ENCODE data around the gene SLC31A2.

The SLC31A2 gene

GRCh38 chr9:113125386-113126035 is 25.3 kb upstream of the SLC31A2 start:
- Histone ChIP-seq H3K4me3 (ENCODE audit: low read length) (no peak overlapping the region), H3K27ac (ENCODE audit: low read length) (no peak overlapping the region), H3K9me3 (ENCODE audit: insufficient read depth, low read length) (no peaks in the 10 kb centered on the region), H2AFZ (ENCODE audit: low read depth, low read length) (no peak overlapping the region), H3K36me3 (replicated peaks; ENCODE audit: low read depth, low read length) (no peaks in the 10 kb centered on the region), H3K4me2 (ENCODE audit: low read length) (no peak overlapping the region), H3K27me3 (ENCODE audit: low read depth, low read length) (peaks cover 18% of the 10 kb centered on the region), H3K9ac (ENCODE audit: low read length) (no peak overlapping the region), H3K79me2 (ENCODE audit: low read length) (no peaks in the 10 kb centered on the region), H4K20me1 (ENCODE audit: insufficient read depth, low read length) (no peaks in the 10 kb centered on the region), H3K4me1 (ENCODE audit: low read length) (peaks cover 10% of the 10 kb centered on the region)
- TF ChIP-seq CTCF (IDR thresholded peaks at IDR 0.05; ENCODE audit: low read depth, low read length) (no peak), EZH2phosphoT487 (IDR thresholded peaks at IDR 0.05; ENCODE audit: low read depth) (no peak)

DNA sequence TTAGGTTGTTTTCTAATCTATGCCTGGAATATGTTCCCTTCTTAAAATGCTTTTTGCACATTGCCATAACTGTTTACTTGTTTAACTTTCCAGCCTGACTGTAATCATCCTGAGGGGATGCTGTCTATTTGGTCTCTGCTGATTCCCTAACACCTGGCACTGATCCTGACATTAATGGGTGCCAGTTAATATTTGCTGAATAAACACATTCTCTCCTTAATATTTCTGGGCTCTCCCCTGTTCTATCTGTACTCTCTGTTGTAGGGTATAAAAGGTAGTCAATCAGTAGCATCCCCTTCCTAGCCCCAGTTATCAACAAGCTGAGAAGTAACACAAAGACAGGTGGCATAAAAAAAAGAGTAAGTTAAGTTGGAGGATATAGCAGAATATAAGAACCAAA is 21.3 kb upstream of the SLC31A2 start:
- H3K27me3 ChIP-seq (ENCODE audit: low read depth, low read length) = peaks cover 24% of the 10 kb centered on the region
- H3K4me2 ChIP-seq (ENCODE audit: low read length) = no peak overlapping the region
- H4K20me1 ChIP-seq (ENCODE audit: insufficient read depth, low read length) = no peaks in the 10 kb centered on the region
- no peaks in the 10 kb centered on the region for H3K79me2 ChIP-seq (ENCODE audit: low read length)
- no peak overlapping the region for H2AFZ ChIP-seq (ENCODE audit: low read depth, low read length)
- no peaks in the 10 kb centered on the region for H3K36me3 ChIP-seq (replicated peaks; ENCODE audit: low read depth, low read length)
- H3K27ac ChIP-seq (ENCODE audit: low read length) = no peak overlapping the region
- peaks cover 10% of the 10 kb centered on the region for H3K4me1 ChIP-seq (ENCODE audit: low read length)
- no peak overlapping the region for H3K9ac ChIP-seq (ENCODE audit: low read length)
- no peak overlapping the region for H3K4me3 ChIP-seq (ENCODE audit: low read length)
- TF ChIP-seq CTCF (IDR thresholded peaks at IDR 0.05; ENCODE audit: low read depth, low read length) = no peak
- TF ChIP-seq EZH2phosphoT487 (IDR thresholded peaks at IDR 0.05; ENCODE audit: low read depth) = no peak
- H3K9me3 ChIP-seq (ENCODE audit: insufficient read depth, low read length) = no peaks in the 10 kb centered on the region

DNA sequence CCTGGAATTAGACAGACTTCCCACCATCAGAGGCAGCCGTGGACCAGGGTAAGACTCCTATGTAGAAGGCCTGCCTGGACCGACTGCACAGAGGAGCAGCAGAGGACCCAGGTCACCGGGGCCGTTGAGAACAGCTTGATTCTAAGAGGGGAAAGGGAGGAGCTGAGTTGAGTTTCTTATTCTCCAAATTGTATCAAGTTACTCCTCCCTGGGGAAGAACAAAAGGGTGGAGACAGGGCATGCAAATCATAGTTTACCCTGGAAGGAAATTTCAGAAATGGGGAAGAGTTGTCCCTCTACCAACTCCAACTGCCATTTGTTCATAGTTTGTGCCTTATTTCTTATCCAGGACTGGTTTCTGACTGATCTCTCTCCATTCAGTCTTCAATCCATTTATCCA is 20.9 kb upstream of the SLC31A2 start:
- Histone ChIP-seq H2AFZ (ENCODE audit: low read depth, low read length) (no peak overlapping the region), H3K79me2 (ENCODE audit: low read length) (no peaks in the 10 kb centered on the region), H3K9ac (ENCODE audit: low read length) (no peak overlapping the region), H3K4me2 (ENCODE audit: low read length) (no peak overlapping the region), H3K4me3 (ENCODE audit: low read length) (no peak overlapping the region), H3K27ac (ENCODE audit: low read length) (no peak overlapping the region), H3K36me3 (replicated peaks; ENCODE audit: low read depth, low read length) (no peaks in the 10 kb centered on the region), H3K9me3 (ENCODE audit: insufficient read depth, low read length) (no peaks in the 10 kb centered on the region), H4K20me1 (ENCODE audit: insufficient read depth, low read length) (no peaks in the 10 kb centered on the region), H3K27me3 (ENCODE audit: low read depth, low read length) (peaks cover 24% of the 10 kb centered on the region), H3K4me1 (ENCODE audit: low read length) (peaks cover 10% of the 10 kb centered on the region)
- TF ChIP-seq EZH2phosphoT487 (IDR thresholded peaks at IDR 0.05; ENCODE audit: low read depth) (no peak), CTCF (IDR thresholded peaks at IDR 0.05; ENCODE audit: low read depth, low read length) (no peak)

- H3K36me3 ChIP-seq (replicated peaks; ENCODE audit: low read depth, low read length) = no peaks in the 10 kb centered on the region
- no peak overlapping the region for H3K9ac ChIP-seq (ENCODE audit: low read length)
- no peak overlapping the region for H2AFZ ChIP-seq (ENCODE audit: low read depth, low read length)
- no peaks in the 10 kb centered on the region for H3K79me2 ChIP-seq (ENCODE audit: low read length)
- no peak for TF ChIP-seq CTCF (IDR thresholded peaks at IDR 0.05; ENCODE audit: low read depth, low read length)
- no peak for TF ChIP-seq EZH2phosphoT487 (IDR thresholded peaks at IDR 0.05; ENCODE audit: low read depth)
- H3K4me2 ChIP-seq (ENCODE audit: low read length) = no peak overlapping the region
- no peak overlapping the region for H3K27ac ChIP-seq (ENCODE audit: low read length)
- H3K4me1 ChIP-seq (ENCODE audit: low read length) = no peaks in the 10 kb centered on the region
- no peaks in the 10 kb centered on the region for H4K20me1 ChIP-seq (ENCODE audit: insufficient read depth, low read length)
- H3K27me3 ChIP-seq (ENCODE audit: low read depth, low read length) = peaks cover 24% of the 10 kb centered on the region
- H3K9me3 ChIP-seq (ENCODE audit: insufficient read depth, low read length) = no peaks in the 10 kb centered on the region
- no peak overlapping the region for H3K4me3 ChIP-seq (ENCODE audit: low read length)
Measured at GRCh38 chr9:113131689-113132151, 19.1 kb upstream of the SLC31A2 start.
